Lower leg skin (tissue), 4 donors: ENCODE results near the gene RTRAF. TPM values are rescaled to one million over a fixed set of nuclear protein-coding genes. Genes with fewer than 3 reads are reported as not detected.

Source experiments
- DNase-seq, 2 donors: peaks; one replicate each; pipeline ENCODE4 v3.0.0-alpha.2; 2019; ENCODE audit warnings: low spot score in 2 of 2
- H3K4me3 ChIP-seq: fragments of 200-600 bp; sonication (generic); 2 replicates; pipeline ENCODE4 v1.5.1; 2017; ENCODE audit warnings: mild to moderate bottlenecking, low read depth; ENCODE audit not compliant: poor library complexity, severe bottlenecking
- CTCF ChIP-seq, 3 donors: fragments of 450-650 bp; IDR thresholded peaks; one replicate each; pipeline ENCODE4 v1.5.1; 2016; ENCODE audit warnings: antibody characterized with exemption in 3 of 3, mild to moderate bottlenecking in 3 of 3, moderate library complexity in 2 of 3
- POLR2A ChIP-seq, 2 donors: fragments of 450-650 bp; IDR thresholded peaks; one replicate each; pipeline ENCODE4 v1.6.1; 2016 to 2017; ENCODE audit warnings: antibody characterized with exemption in 2 of 2, mild to moderate bottlenecking in 1 of 2, moderate library complexity in 1 of 2
- WGBS, 2 donors: methylation state at CpG; one replicate each; pipeline ENCODE4 v1.1.5; 2018; 5-methylcytosine and 5-hydroxymethylcytosine counted together
- intact Hi-C: fragments of 100-400 bp; cut with DNase I; formaldehyde crosslinking; loops from one replicate; pipeline ENCODE4 v1.15.0; 2023; ENCODE audit warnings: low total_unique reads
- total RNA-seq, 4 donors: library from RNA; depleted of rRNA; stranded (reverse); fragments of >200 nt; gene quantifications; one replicate each; pipeline ENCODE4 v1.1.0, GENCODE V29; 2016

Gene RTRAF
- total RNA-seq, 4 donors from 2014 or later, result 32.5 to 48.0 (median 40.6) TPM

DNA sequence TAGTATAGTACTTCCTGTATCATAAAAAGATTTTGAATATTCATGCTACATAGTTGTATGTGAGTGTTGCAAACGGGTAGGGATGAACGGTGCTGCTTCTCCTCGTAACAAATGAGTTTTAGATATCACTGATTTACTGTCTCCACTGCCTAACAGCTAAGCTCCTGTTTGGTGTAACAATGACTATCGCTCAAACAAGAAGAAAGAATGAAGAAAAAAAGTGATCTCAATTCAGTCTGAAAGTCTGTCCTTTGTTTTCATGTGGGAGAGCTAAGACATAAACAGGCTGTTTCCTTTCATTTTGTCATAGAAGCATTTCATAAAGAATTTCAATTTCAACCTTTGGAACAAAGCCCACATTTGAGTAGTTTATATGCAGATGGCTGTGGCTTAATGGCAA, 26.1 kb upstream of the RTRAF start:
- no peak overlapping the region for H3K4me3 ChIP-seq
- DNase-seq, result no peak
- TF ChIP-seq CTCF (IDR thresholded peaks at IDR 0.05), result no peak
- no peak for TF ChIP-seq POLR2A (IDR thresholded peaks at IDR 0.05)
- WGBS, 2 donors, result 10 to 17% methylated on average over 4 of the region's 4 CpGs
- intact Hi-C loops, result no loop called here

- intact Hi-C loops, result no loop called here
- H3K4me3 ChIP-seq, result no peak overlapping the region
- no peak for DNase-seq
- 85 to 93% methylated on average over 2 of the region's 2 CpGs for WGBS, 2 donors
- TF ChIP-seq POLR2A (IDR thresholded peaks at IDR 0.05) (no peak), CTCF (IDR thresholded peaks at IDR 0.05) (no peak)
Observed at GRCh38 chr14:51967521-51967920, 21.8 kb upstream of the RTRAF start.

DNA sequence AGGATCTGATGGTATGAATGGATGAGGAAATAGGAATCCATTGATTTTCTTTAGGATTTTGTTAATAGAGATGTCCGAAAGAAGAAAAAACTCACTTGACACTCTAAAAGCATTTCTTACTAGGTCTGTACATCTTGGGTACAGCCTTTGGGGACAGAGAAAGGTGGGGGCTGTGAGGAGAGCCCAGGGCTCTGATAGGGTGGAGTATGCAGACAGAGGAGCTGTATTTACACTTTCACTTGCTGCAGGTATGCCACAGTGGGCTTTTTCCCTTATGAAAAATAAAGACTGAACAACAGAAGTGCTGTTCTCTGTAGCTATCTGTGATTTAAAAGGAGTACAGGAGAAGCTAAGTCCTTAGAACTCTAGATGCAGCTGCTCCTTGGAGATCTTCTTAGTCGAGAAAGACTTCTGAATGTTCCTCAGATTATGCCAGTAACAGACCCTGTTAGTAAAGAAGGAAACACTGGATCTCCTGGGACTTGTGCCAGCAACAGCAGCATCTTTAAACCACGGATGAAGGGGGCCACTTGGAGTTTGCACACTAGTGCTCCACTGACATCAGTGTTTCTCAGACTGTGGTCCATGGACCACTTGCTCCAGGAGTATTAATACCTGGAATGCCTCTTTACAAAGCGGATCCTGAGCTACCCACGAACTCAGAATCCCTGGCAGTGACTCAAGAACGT, 19.4 kb upstream of the RTRAF start:
- TF ChIP-seq POLR2A (IDR thresholded peaks at IDR 0.05) (no peak), CTCF (IDR thresholded peaks at IDR 0.05) (no peak)
- no peak overlapping the region for H3K4me3 ChIP-seq
- WGBS, 2 donors, result 62 to 65% methylated on average over 6 of the region's 6 CpGs
- intact Hi-C loops, result no loop called here
- no peak for DNase-seq

DNA sequence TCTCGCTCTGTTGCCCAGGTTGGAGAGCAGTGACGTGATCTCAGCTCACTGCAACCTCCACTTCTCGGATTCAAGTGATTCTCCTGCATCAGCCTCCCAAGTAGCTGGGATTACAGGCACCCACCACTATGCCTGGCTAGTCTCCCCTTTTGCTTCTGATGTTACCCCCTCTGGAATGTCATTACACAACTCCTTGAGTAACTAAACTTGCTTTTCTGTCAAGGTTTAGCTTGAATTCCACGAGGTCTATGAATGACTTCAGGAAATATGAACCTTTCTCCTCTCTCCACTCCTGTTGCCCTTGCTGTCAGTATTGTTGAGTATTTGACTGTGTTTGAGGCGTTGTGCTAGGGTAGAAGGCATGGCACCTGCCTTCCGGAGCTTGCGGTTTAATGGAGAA, 16.8 kb upstream of the RTRAF start:
- intact Hi-C loops, result no loop called here
- 92 to 94% methylated on average over 7 of the region's 7 CpGs for WGBS, 2 donors
- no peak for DNase-seq
- no peak for TF ChIP-seq CTCF (IDR thresholded peaks at IDR 0.05)
- no peak for TF ChIP-seq POLR2A (IDR thresholded peaks at IDR 0.05)
- no peak overlapping the region for H3K4me3 ChIP-seq

DNA sequence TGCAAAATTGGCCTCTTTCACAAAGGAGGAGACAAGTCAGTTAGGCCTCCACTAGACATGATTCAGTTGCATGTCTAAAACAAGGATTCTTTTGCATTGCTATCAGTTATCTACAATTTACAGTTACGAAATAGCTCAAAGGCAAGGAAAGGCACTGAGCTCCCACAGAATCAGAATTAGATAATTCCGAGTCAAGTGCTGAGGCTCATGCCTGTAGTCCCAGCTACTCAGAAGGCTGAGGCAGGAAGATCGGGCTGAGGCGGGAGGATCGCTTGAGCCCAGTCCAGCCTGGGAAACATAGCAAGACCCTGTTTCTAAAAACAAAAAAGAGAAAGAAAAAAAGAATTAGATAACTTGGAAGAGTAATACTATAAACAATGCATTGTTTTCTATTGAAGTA, 12.3 kb upstream of the RTRAF start:
- TF ChIP-seq CTCF (IDR thresholded peaks at IDR 0.05), result no peak
- no peak for TF ChIP-seq POLR2A (IDR thresholded peaks at IDR 0.05)

DNA sequence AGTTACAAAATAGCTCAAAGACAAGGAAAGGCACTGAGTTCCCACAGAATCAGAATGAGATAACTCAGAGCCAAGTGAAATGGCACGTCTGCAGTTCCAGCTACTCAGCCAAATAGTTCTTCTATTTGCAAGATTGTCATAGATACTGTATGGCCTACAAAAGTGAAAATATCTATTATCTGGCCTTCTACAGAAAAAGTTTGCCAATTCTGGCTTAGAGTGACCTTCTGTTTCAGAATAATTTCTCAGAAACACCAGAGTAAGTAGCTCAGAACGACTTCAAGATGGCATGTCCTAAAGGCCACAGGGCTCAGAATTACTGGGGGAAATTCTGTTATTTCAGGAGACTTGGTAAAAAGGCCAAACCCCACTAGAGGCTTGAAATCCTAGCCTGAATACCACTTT, 10.7 kb upstream of the RTRAF start:
- intact Hi-C loops, result no loop called here
- TF ChIP-seq CTCF (IDR thresholded peaks at IDR 0.05) (no peak), POLR2A (IDR thresholded peaks at IDR 0.05) (no peak)
- whole genome bisulfite sequencing, 2 donors, result 18 to 44% methylated on average over 2 of the region's 2 CpGs
- no peak for DNase-seq
- no peak overlapping the region for H3K4me3 ChIP-seq

More for the DNA sequence above, 12.3 kb upstream of the RTRAF start:
- no peak for DNase-seq
- intact Hi-C loops, result no loop called here
- H3K4me3 ChIP-seq, result no peak overlapping the region
- 94 to 95% methylated on average over 5 of the region's 5 CpGs for WGBS, 2 donors
